Pons (tissue), 1 donor: ENCODE data around the gene NSD2.
"Not testable (repeated sequence)": the region's sequence is repeated elsewhere in the genome, so short reads cannot be mapped to it uniquely, and the experiment has no call there.

ENCODE experiments used
- DNase-seq: peaks from one replicate; pipeline ENCODE4 v3.0.0-alpha.2; 2016; ENCODE audit warnings: low spot score

Gene NSD2

GRCh38 chr4:1870578-1871443 lies at the start of gene NSD2:
Gene NSD2, plus strand, starts transcription at chr4:1871393. Its CDS starts 29,262 bp downstream, at chr4:1900655.
- DNase-seq = peak; percentile 73

- DNase-seq = no peak
Observed at GRCh38 chr4:1821679-1822567, 49.3 kb upstream of the NSD2 start.

GRCh38 chr4:1822568-1823544 lies 48.3 kb upstream of the NSD2 start:
- DNase-seq = no peak

- no peak for DNase-seq
Observed at GRCh38 chr4:1823545-1823932, 47.7 kb upstream of the NSD2 start.

- DNase-seq = no peak
Observed at GRCh38 chr4:1824746-1825145, 46.4 kb upstream of the NSD2 start.

- no peak for DNase-seq
Observed at GRCh38 chr4:1825326-1825725, 45.9 kb upstream of the NSD2 start.

- DNase-seq = no peak
Observed at GRCh38 chr4:1826531-1827350, 44.5 kb upstream of the NSD2 start.

GRCh38 chr4:1830234-1830633 lies 41.0 kb upstream of the NSD2 start:
- DNase-seq = no peak

- no peak for DNase-seq
Observed at GRCh38 chr4:1830642-1831228, 40.5 kb upstream of the NSD2 start.

- no peak for DNase-seq
Observed at GRCh38 chr4:1831331-1831730, 39.9 kb upstream of the NSD2 start.

- no peak for DNase-seq
Observed at GRCh38 chr4:1832690-1833089, 38.5 kb upstream of the NSD2 start.

- DNase-seq = no peak
Observed at GRCh38 chr4:1833307-1834046, 37.7 kb upstream of the NSD2 start.

- DNase-seq = no peak
Observed at GRCh38 chr4:1834047-1834775, 37.0 kb upstream of the NSD2 start.

GRCh38 chr4:1835836-1836235 lies 35.4 kb upstream of the NSD2 start:
- not testable (repeated sequence) for DNase-seq

GRCh38 chr4:1836650-1837049 lies 34.5 kb upstream of the NSD2 start:
- no peak for DNase-seq

- DNase-seq = no peak
Observed at GRCh38 chr4:1837069-1837468, 34.1 kb upstream of the NSD2 start.

GRCh38 chr4:1839282-1839681 lies 31.9 kb upstream of the NSD2 start:
- DNase-seq = no peak

GRCh38 chr4:1841201-1841886 lies 29.8 kb upstream of the NSD2 start:
- no peak for DNase-seq

- DNase-seq = no peak
Observed at GRCh38 chr4:1841887-1842210, 29.3 kb upstream of the NSD2 start.
